Myocyte (in vitro differentiated cells): ENCODE measurements around the gene DCP1B. TPM values are rescaled to one million over a fixed set of nuclear protein-coding genes. Genes with fewer than 3 reads are reported as not detected.
"Not testable (repeated sequence)": the region's sequence is repeated elsewhere in the genome, so short reads cannot be mapped to it uniquely, and the experiment has no call there.

Experiments
- DNase-seq: peaks from one replicate; pipeline ENCODE4 v3.0.0-alpha.2; 2012; ENCODE audit warnings: low read depth
- total RNA-seq: library from RNA; depleted of rRNA; stranded (reverse); fragments of >200 nt; gene quantifications from 2 replicates; pipeline ENCODE4 v1.2.3, GENCODE V29; 2014

Gene DCP1B
- total RNA-seq, 1 donor from 2014 or later = 21.4 TPM

- DNase-seq = no peak
Observed at GRCh38 chr12:1977109-1977508, 27.1 kb downstream of the DCP1B start.

- DNase-seq = no peak
Observed at GRCh38 chr12:1974812-1975211, 29.4 kb downstream of the DCP1B start.

DNA sequence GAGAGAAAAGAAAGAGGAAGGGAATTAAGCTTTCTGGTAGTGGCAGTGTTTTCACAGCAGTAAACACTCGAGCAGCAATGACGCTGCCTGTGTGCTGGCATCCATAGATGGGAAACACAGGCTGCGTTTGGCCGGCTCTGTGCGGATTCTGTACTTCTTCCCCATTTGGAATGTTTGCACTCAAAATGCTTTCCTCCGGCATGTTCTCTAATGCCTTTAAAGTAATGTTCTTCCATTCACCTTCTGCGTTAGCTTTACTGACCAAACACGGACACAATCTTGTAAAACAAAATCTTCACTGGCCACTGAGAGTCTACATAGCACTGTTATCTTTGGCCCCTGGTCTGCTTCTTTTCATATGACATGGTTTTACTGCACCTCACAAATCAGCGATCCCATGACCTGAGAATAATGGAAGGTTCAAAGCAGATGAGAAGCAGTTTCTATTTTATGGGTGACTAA lies 31.4 kb downstream of the DCP1B start:
- DNase-seq = no peak

DNA sequence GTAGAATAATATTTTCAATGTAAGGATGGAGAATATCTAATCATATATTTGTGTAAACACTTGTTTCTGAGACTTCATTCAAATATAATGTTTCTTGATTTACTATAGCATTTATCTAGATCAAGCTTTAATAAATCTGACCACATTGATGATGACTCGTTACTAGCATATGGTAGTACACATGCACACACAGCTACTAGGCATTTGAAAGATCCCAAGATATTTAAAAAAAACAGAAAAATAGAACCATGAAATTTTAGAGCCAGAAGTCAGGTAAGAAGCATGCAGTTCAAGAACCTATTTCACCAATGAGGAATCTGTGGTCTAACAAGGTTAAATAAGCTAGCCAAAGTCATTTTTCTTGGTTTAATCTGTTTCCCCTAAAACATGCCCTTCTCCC lies 32.0 kb downstream of the DCP1B start:
- no peak for DNase-seq

DNA sequence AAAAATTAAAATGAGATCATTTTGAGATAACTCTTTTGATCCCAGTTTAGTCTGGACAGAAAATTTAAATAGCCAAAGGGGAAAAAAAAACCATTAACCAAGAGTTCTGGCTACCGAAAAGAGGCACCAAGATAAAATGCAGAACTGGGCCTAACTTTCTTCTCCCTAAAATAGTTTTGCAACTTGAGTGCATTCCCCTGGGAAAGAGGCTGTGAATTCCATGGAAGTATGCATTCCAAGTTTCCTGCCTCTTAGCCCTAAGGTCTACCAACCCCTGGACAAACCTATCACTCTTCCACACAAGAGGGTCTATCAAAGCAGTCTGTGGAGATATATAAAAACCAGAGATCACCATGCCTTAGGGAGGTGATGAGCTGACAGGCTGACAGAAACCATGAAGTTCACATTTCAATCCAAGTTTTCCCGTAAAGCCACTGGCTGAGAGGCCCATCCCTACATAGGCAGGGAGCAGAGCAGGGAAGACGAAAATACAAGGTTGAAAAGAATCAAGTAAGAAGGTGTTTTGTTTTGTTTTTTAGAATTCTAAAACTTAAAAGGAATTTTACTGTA lies 33.8 kb downstream of the DCP1B start:
- DNase-seq = no peak

DNA sequence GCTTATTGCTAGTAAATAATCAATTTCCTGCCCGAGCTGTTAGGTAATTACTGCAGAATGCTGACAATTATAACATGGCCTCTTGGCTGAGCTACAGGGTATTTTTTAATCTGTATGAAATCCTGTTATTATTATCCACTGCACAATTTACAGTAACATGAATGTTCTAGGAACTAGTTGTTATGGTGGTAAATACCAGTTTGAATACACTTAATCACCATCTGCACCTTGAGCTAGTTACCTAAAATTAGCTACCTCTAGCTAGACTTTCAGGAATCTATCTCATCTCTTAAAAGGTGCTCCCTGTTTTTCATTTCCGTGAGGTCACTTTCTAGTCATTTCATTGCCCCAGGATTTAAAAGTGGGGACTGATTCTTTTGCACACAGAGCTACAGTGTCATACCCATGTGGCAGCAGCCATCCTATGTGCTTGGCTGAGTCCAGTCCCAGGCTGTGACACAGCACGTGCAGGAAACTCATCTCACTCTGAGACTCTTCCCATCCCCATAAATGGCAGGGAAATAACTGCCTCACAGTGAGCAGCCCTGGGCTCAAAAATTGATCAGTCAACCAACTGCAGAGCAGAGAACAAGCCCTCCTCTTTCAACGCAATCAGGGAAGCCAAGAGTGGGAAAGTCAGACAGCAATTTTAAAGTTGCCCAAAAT lies 37.6 kb downstream of the DCP1B start:
- no peak for DNase-seq

GRCh38 chr12:1965916-1966315 lies 38.3 kb downstream of the DCP1B start:
- no peak for DNase-seq

- no peak for DNase-seq
Observed at GRCh38 chr12:1962051-1963020, 41.9 kb downstream of the DCP1B start.

DNA sequence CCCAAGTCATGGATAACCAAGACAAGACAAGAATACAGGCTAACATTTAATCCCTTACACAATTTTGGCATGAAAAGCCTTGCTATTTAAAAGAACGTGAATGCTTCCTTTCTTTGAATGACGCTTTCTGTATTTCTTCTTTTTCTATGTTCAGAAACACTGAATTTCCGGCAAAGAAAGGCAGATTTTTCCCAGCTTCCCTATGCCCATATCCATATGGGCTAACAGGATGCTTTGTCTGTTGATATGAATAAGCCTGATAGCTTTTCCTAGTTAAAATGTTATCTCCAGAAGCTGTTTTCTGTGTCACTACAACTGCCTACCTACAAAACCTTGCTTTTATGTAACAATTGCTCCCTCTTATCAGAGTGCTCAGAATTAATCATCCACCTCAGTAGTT lies 47.5 kb downstream of the DCP1B start:
- DNase-seq = no peak

DNA sequence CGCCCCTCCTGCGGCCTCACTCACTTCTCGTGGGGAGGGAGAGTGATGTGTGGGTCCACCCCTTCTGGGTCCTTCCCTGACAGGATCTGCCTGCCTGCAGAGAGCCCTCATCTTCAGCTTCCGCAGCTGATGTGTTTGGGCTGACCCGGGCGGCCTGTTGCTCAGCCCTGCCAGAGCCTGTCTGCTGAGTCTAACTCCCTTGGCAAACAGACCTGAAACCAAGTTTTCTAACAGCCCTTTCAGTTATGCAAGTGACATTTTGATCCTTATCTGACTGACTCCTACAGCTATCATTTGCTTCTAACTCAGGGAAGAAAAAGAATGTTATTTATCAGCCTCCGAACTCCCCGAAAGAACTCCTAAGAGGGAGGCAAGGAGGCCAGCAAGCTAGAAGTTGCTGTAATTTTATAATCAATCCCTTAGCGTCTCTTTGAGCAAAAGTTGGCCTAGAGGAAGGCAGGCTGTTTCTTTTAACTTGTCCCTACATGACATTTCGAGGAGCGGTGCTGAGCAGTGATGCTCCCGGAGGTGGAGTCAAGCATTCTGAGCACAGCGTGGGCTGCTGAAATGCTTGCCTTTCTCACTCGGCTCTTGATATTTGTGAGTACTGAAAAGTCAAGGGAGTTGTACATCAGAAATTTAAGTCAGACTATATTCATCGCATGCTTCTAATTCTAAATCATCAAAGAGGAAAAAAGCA lies 54.3 kb downstream of the DCP1B start:
- no peak for DNase-seq

DNA sequence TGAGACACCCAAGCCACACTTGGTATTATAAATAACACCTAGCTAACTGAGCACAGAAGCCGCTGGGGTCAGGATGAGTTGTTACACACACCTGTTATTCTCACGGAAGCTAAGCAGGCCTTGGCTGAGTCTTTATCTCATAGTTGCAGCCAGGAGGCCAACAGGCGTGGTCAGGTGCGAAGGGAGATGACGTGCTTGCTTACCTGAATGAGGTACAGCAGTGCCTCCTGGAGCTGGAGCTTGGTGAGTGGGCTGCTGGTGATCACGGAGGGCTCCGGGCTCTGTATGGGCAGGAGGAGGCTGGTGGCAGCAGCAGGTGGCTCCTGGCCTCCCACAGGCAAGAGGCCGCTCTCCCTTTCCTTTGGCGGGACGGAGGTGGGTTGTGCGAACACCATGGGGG lies 55.4 kb downstream of the DCP1B start:
- no peak for DNase-seq

DNA sequence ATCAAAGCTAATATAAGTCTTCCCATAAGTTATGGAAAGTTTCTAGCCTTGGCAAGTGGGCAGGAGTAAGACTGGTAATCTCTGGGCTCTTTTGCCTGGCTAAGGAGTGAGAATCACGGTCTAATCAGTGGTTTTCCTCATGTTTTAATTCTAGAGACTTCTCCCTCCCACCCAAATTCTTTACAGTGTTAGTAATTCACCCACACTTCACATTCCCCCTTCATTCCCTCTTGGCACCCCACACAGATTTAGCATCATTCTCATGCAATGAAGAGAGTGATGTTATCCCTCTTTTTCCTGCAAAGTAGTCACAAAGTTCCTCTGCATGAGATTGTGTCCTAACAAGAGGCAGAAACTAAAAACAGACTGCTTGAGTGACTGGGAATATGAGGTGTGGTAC lies 57.2 kb downstream of the DCP1B start:
- peak; percentile 22 for DNase-seq

DNA sequence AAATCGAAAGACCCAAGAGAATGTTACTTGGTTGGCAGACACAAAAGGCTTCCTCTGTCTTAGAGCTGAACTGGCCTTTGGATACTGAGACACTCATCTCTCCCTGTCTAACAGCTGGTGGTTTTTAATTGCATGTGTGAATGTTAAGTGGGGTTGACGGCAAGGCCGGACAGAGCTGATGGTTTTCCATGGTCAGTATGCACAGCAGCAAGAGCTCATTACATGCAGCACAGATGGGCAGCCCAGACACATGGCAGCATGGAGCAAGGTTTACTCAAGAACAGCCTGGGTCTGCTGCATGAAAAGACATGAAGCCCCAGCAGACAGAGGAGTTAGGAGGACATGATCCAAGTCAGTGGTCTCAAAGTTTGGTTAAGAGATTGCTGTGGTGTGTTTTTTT lies 58.0 kb downstream of the DCP1B start:
- peak; percentile 31 for DNase-seq

- not testable (repeated sequence) for DNase-seq
Observed at GRCh38 chr12:1945502-1945901, 58.8 kb downstream of the DCP1B start.

GRCh38 chr12:1939801-1940607 lies 64.3 kb downstream of the DCP1B start:
- DNase-seq = peak; percentile 82

GRCh38 chr12:1939331-1939730 lies 64.9 kb downstream of the DCP1B start:
- no peak for DNase-seq

- no peak for DNase-seq
Observed at GRCh38 chr12:1937481-1938224, 66.6 kb downstream of the DCP1B start.

GRCh38 chr12:1936406-1937320 lies 67.6 kb downstream of the DCP1B start:
- peak; percentile 90 for DNase-seq
